CD8-positive, alpha-beta memory T cell (primary cell): ENCODE results near the gene ALPG. TPM values are rescaled to one million over a fixed set of nuclear protein-coding genes. Genes with fewer than 3 reads are reported as not detected.
"Not testable (repeated sequence)": the region's sequence is repeated elsewhere in the genome, so short reads cannot be mapped to it uniquely, and the experiment has no call there.

Experiments used
- CTCF ChIA-PET: fragments of 350-600 bp; sonication (Branson Sonifier 250); formaldehyde crosslinking; loops from one replicate; lab custom pipeline; 2021; ENCODE audit warnings: antibody characterized with exemption; lab: Charles Lee
- POLR2A ChIA-PET: fragments of 350-600 bp; sonication (Branson Sonifier 250); formaldehyde crosslinking; loops from one replicate; lab custom pipeline; 2021; ENCODE audit warnings: antibody characterized with exemption; lab: Charles Lee
- DNase-seq, 5 donors: peaks; one replicate each; pipeline versions ENCODE4 v3.0.0 to v3.0.0-alpha.2; 2020 to 2022; ENCODE audit warnings: mixed read lengths in 1 of 5
- H3K27ac ChIP-seq: one replicate; pipeline ENCODE4 v1.7.0; 2013; ENCODE audit warnings: low read depth, mild to moderate bottlenecking, low read length, moderate library complexity
- H3K27me3 ChIP-seq: 2 replicates; pipeline ENCODE4 v1.7.0; 2013; ENCODE audit warnings: low read length, mild to moderate bottlenecking; ENCODE audit not compliant: insufficient read depth, poor library complexity, severe bottlenecking
- H3K36me3 ChIP-seq: 2 replicates; pipeline ENCODE4 v1.7.0; 2013; ENCODE audit warnings: mild to moderate bottlenecking, low read length, moderate library complexity; ENCODE audit not compliant: insufficient read depth
- H3K4me1 ChIP-seq: 2 replicates; pipeline ENCODE4 v1.7.0; 2013; ENCODE audit warnings: mild to moderate bottlenecking, low read length, moderate library complexity; ENCODE audit not compliant: insufficient read depth
- H3K4me3 ChIP-seq: 2 replicates; pipeline ENCODE4 v1.7.0; 2013; ENCODE audit warnings: mild to moderate bottlenecking, low read length
- H3K9me3 ChIP-seq: 2 replicates; pipeline ENCODE4 v1.7.0; 2013; ENCODE audit warnings: mild to moderate bottlenecking, low read length
- H3K27ac Mint-ChIP-seq, 8 donors: one replicate each; pipeline ENCODE4 v1.8.0; 2020 to 2021; ENCODE audit warnings: mixed read lengths in 8 of 8, mild to moderate bottlenecking in 6 of 8, inconsistent platforms in 3 of 8, moderate library complexity in 3 of 8
- H3K27me3 Mint-ChIP-seq, 2 donors: one replicate each; pipeline ENCODE4 v1.8.0; 2020 to 2021; ENCODE audit warnings: mixed read lengths in 2 of 2, mild to moderate bottlenecking in 1 of 2, moderate library complexity in 1 of 2
- H3K36me3 Mint-ChIP-seq, 3 donors: one replicate each; pipeline ENCODE4 v1.8.0; 2020 to 2021; ENCODE audit warnings: mixed read lengths in 3 of 3, inconsistent platforms in 1 of 3, mild to moderate bottlenecking in 1 of 3
- H3K4me1 Mint-ChIP-seq, 3 donors: one replicate each; pipeline ENCODE4 v1.8.0; 2020 to 2021; ENCODE audit warnings: mixed read lengths in 3 of 3, inconsistent platforms in 1 of 3, mild to moderate bottlenecking in 1 of 3
- H3K4me3 Mint-ChIP-seq, 7 donors: one replicate each; pipeline ENCODE4 v1.8.0; 2020 to 2021; ENCODE audit warnings: mixed read lengths in 7 of 7, mild to moderate bottlenecking in 6 of 7, moderate library complexity in 4 of 7, inconsistent platforms in 2 of 7
- H3K9me3 Mint-ChIP-seq, 5 donors: one replicate each; pipeline ENCODE4 v1.8.0; 2020 to 2022; ENCODE audit warnings: mixed read lengths in 5 of 5, mild to moderate bottlenecking in 3 of 5, moderate library complexity in 2 of 5, inconsistent platforms in 1 of 5
- polyA plus RNA-seq: library from polyadenylated mRNA; unstranded; fragments of 300-500 nt; fragmentation: Illumina TruSeq; gene quantifications from one replicate; pipeline ENCODE4 v1.2.3, GENCODE V29; 2021
- total RNA-seq, 2 experiments: library from RNA; stranded (reverse); gene quantifications; one replicate each; pipeline ENCODE4 v1.2.3, GENCODE V29; 2021

Gene ALPG
- total and polyA plus RNA-seq, 3 experiments from 2014 or later = not detected

DNA sequence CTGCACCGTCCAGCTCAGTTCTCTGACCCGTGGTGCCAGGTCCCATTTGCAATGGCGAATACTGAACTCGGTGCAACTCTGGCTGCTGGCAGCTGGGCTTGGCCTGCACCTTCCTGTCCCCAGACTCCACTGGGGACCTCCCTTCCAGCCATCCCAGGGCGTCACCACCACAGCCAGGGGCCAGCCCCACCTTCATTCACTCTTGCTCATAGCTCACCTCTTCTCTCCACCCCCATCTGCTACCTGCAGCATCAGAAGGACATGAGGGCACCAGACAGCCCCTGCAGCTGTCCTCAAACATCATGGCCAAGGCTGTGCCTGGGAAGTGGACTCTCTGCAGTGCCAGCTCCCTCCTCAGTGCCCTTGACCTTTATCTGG lies 33.1 kb downstream of the ALPG start:
- no peaks in the 10 kb centered on the region for H3K36me3 ChIP-seq
- H3K27me3 Mint-ChIP-seq = peaks cover 0 to 6% of the 10 kb centered on the region in 2 donors
- CTCF ChIA-PET = interaction anchor here (0.8 to 2.3 kb wide), 7 partner anchors 10 to 826 kb away, joined by 3 to 9 read pairs (median 4); no protein-coding TSS in a partner anchor
- no peak overlapping the region for H3K27ac Mint-ChIP-seq
- POLR2A ChIA-PET = no interaction called here
- peaks cover 0 to 8% (median 4%) of the 10 kb centered on the region in 3 donors for H3K4me1 Mint-ChIP-seq
- H3K4me3 Mint-ChIP-seq = no peak overlapping the region
- no peaks in the 10 kb centered on the region for H3K4me1 ChIP-seq
- no peaks in the 10 kb centered on the region for H3K36me3 Mint-ChIP-seq
- no peaks in the 10 kb centered on the region for H3K9me3 ChIP-seq
- no peak overlapping the region for H3K27ac ChIP-seq
- peak in 1 of 5 donors; percentile 0 for DNase-seq
- no peaks in the 10 kb centered on the region for H3K27me3 ChIP-seq
- H3K4me3 ChIP-seq = no peak overlapping the region
- H3K9me3 Mint-ChIP-seq = peaks cover 0 to 2% (median 0%) of the 10 kb centered on the region in 5 donors

DNA sequence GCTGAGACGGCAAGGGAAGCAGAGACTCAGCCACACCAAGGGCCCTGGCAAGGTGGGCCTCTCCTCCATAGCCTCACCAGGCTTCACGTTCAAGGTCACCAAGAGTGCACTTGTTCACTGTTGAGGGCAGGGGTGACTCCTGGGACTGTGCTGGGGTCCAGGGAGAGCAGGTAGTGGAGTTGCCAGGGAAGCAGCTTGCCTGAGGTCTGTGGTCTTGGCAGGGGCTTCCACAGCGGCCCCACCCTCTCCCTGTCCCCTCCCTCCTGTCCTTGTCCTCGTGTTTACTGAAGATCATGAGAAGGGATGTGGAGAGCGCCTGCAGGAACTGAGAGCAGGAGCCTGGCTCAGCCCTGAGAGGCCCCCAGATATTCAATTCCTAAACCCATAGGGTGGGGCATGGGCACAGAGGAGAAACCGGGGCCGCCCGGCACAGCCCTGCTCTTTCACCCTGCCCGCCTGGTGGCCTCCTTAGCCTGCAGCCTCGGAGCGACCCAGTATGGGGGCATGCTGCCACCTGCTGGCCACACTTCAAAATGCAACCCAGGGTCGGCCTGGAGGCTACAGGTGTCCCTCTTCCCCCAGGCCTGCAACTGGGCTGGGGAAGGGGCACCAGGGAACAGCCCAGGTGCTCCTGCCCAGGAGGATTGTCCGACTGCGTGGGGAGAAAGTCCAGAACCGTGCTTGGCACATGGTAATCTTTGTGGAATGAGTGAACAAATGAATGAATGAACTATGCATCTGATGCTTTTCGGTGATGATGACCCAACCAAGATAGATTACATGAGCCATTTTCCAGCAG lies 33.8 kb downstream of the ALPG start:
- H3K9me3 Mint-ChIP-seq, H3K27me3 Mint-ChIP-seq, H3K9me3 ChIP-seq, H3K4me1 ChIP-seq, H3K4me3 ChIP-seq, H3K36me3 Mint-ChIP-seq, H3K27me3 ChIP-seq, H3K4me1 Mint-ChIP-seq, H3K36me3 ChIP-seq, H3K27ac ChIP-seq, POLR2A ChIA-PET: not testable (repeated sequence)
- Mint-ChIP-seq H3K4me3 (peak overlapping the region in 5 of 7 donors; percentile 19 to 87 (median 38)), H3K27ac (peak overlapping the region in 2 of 8 donors; percentile 12 to 79)
- CTCF ChIA-PET = interaction anchor here (1.3 to 2.3 kb wide), 4 partner anchors 10 to 539 kb away, joined by 4 to 9 read pairs (median 6); no protein-coding TSS in a partner anchor
- DNase-seq = peak; percentile 71 to 87 (median 78)

DNA sequence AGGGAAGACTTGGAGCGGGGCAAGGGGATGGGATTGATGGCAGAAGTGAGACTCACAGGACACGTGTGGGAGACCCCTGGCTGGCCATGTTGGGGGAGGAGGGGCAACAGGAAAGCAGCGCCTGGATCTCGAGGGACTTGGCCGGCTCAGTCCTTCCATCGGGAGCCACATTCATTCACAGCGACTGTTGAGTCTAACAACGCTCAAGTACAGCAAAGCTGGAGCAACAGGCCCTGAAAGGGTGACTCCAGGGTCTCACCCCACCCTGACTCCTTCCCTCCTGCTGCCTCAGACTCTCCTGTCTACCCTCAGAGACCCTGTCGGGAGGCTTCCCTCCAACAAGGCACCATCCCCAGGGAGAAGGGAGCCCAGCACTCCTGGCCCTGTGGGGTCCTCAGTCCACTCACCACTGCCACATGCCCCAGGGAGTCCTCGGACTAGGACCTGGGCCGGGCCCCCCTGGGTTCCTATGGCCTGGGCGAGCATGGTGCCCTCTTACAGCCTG lies 34.6 kb downstream of the ALPG start:
- Histone ChIP-seq H3K27me3 (no peaks in the 10 kb centered on the region), H3K4me3 (no peak overlapping the region), H3K4me1 (no peaks in the 10 kb centered on the region), H3K9me3 (no peaks in the 10 kb centered on the region), H3K36me3 (no peaks in the 10 kb centered on the region), H3K27ac (no peak overlapping the region)
- peaks cover 0 to 8% (median 4%) of the 10 kb centered on the region in 3 donors for H3K4me1 Mint-ChIP-seq
- ChIA-PET POLR2A (no interaction called here), CTCF (interaction anchor here (2.3 kb wide), 1 partner anchor 14 kb away, joined by 7 read pairs; no protein-coding TSS in a partner anchor)
- H3K9me3 Mint-ChIP-seq = peaks cover 0 to 2% (median 0%) of the 10 kb centered on the region in 5 donors
- DNase-seq = peak in 1 of 5 donors; percentile 40
- no peaks in the 10 kb centered on the region for H3K36me3 Mint-ChIP-seq
- no peak overlapping the region for H3K27ac Mint-ChIP-seq
- peaks cover 0 to 6% of the 10 kb centered on the region in 2 donors for H3K27me3 Mint-ChIP-seq
- H3K4me3 Mint-ChIP-seq = no peak overlapping the region

DNA sequence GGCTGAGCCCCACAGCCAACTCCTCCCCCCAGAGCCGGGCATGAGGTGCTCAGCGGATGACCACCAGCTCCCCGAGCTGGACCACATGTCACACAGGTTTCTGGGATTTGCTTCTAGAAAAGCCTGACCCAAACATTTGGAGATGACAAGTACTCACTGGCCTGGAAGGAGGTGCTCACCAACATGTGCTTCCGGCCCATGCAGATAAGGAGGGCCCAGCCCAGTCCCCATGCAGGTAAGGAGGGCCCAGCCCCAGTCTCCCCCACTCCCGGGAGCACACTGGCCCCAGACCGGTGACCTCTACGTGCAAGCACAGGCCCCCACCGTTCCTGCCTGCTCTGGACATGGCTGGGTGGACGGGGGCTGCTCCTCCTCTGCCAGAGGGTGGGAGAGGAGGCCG lies 35.3 kb downstream of the ALPG start:
- H3K36me3 ChIP-seq, H3K27me3 Mint-ChIP-seq, POLR2A ChIA-PET, H3K36me3 Mint-ChIP-seq, H3K4me1 ChIP-seq, CTCF ChIA-PET, H3K4me1 Mint-ChIP-seq, H3K27me3 ChIP-seq, DNase-seq, H3K4me3 Mint-ChIP-seq, H3K27ac ChIP-seq, H3K4me3 ChIP-seq, H3K9me3 ChIP-seq, H3K9me3 Mint-ChIP-seq, H3K27ac Mint-ChIP-seq: not testable (repeated sequence)

DNA sequence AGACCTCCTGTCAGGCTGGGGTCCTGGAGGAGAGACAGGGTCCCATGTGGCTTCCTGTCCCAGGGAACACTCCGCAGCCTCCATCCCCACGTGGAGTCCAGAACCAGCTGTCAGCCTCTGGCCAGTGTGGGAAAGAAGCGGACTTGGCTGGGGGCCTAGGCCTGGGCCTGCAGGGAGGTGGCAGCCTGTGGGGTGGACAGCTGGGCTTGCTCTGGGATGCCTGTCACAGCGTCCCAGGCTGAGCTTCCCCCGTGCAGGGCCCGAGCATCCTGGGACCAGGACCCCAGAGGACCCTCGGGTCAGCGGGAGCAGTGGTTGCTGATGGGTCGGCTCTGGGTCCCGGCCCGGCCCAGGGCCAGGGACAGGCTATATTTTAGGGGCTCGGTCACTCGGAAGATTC lies 35.8 kb downstream of the ALPG start:
- H3K9me3 Mint-ChIP-seq, H3K27me3 ChIP-seq, H3K4me1 ChIP-seq, H3K4me3 ChIP-seq, H3K36me3 Mint-ChIP-seq, CTCF ChIA-PET, POLR2A ChIA-PET, H3K4me3 Mint-ChIP-seq, DNase-seq, H3K9me3 ChIP-seq, H3K4me1 Mint-ChIP-seq, H3K36me3 ChIP-seq, H3K27ac Mint-ChIP-seq, H3K27ac ChIP-seq, H3K27me3 Mint-ChIP-seq: not testable (repeated sequence)

DNA sequence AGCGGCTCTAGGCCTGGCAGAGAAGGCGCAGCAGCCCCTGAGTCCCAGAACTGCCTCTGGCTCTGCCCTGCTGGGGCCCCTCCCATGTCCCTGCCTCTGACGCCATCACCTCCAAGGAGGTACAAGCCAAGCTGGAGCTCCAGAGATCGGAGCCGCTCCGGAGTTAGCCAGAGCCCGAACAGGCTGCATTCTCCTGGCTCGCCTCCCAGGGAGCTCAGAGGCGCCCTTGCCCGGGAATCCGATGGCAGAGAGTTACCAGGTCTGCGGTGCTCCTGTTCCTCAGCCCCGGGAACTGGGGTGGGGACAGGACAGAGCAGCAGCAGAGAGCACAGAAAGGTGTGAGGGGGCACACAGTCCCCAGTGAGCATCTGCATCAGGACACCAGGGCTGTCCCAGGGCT lies 36.4 kb downstream of the ALPG start:
- H3K4me1 Mint-ChIP-seq, H3K9me3 Mint-ChIP-seq, H3K4me3 ChIP-seq, H3K4me1 ChIP-seq, H3K27ac Mint-ChIP-seq, DNase-seq, H3K9me3 ChIP-seq, H3K36me3 Mint-ChIP-seq, H3K27me3 ChIP-seq, POLR2A ChIA-PET, H3K4me3 Mint-ChIP-seq, H3K36me3 ChIP-seq, H3K27me3 Mint-ChIP-seq, H3K27ac ChIP-seq, CTCF ChIA-PET: not testable (repeated sequence)

DNA sequence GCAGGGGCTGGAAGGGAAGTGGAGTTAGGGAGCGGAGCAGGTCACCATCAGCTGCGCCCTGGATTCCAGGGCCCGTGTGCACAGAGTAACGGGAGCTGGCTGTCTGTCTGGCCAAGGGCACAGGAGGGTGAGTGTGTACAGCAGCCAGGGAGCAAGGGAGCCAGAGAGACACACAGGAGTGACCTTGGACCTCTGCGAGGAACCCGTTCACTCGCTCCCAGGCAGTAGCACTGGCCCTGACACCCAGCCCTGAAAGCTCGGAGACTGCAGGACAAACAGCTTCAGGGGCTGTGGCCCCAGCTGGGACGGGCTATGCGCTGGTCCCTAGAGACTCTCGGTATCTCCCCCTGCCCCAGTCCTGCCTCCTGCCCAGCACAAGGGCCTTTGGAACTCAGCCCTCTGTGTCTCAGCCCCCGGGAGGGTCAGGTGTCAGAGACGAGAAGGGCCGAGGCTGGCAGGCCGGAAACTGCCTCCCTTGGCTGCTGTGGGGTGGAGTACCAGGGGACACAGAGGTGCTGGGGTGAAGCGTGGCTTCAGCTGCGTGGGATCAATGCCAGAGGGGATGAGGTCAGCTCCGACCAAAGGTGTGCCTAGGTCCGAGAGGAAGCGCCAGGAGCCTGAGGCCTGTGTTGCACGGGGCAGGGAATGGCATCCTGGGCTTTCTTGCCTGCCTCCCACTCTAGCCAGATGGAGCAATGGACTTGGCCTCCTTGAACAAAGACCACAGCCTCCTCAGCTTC lies 37.2 kb downstream of the ALPG start:
- CTCF ChIA-PET = interaction anchor here (1.5 to 1.6 kb wide), 3 partner anchors 8 to 544 kb away, joined by 4 to 6 read pairs (median 4); no protein-coding TSS in a partner anchor
- POLR2A ChIA-PET, H3K36me3 Mint-ChIP-seq: not testable (repeated sequence)

More for the DNA sequence above, 37.2 kb downstream of the ALPG start:
- H3K36me3 ChIP-seq, DNase-seq, H3K9me3 Mint-ChIP-seq, H3K4me1 Mint-ChIP-seq, H3K4me1 ChIP-seq, H3K27ac Mint-ChIP-seq, H3K4me3 Mint-ChIP-seq, H3K4me3 ChIP-seq, H3K9me3 ChIP-seq, H3K27me3 Mint-ChIP-seq, H3K27me3 ChIP-seq, H3K27ac ChIP-seq: not testable (repeated sequence)
